Measurements from ENCODE around the gene RNF169. TPM values are rescaled to one million over a fixed set of nuclear protein-coding genes. Genes with fewer than 3 reads are reported as not detected.
"Not testable (repeated sequence)": the region's sequence is repeated elsewhere in the genome, so short reads cannot be mapped to it uniquely, and the experiment has no call there.

The RNF169 gene
- total RNA-seq, 4 donors from 2014 or later, result 26.0 to 31.8 (median 29.3) TPM

- no peak for TF ChIP-seq POLR2A (IDR thresholded peaks at IDR 0.05)
- no peak for TF ChIP-seq EP300 (IDR thresholded peaks at IDR 0.05)
- no peak for TF ChIP-seq CTCF (IDR thresholded peaks at IDR 0.05)
- no peak for TF ChIP-seq POLR2AphosphoS5 (IDR thresholded peaks at IDR 0.05)
- no peak overlapping the region for H3K27ac ChIP-seq
- H3K4me1 ChIP-seq, result peaks cover 5 to 76% (median 24%) of the 10 kb centered on the region in 3 donors
Observed at GRCh38 chr11:74751303-74751702, 2.7 kb downstream of the RNF169 start.

GRCh38 chr11:74754507-74755252, 6.0 kb downstream of the RNF169 start:
- Histone ChIP-seq H3K27ac (peak overlapping the region in 2 of 4 donors; percentile 3 to 32), H3K9me3 (no peaks in the 10 kb centered on the region), H3K36me3 (no peaks in the 10 kb centered on the region), H3K4me3 (no peak overlapping the region), H3K27me3 (no peaks in the 10 kb centered on the region), H3K4me1 (peaks cover 5 to 59% (median 18%) of the 10 kb centered on the region in 3 donors)
- ATAC-seq, result no peak
- 63 to 66% methylated on average over 8 to 11 of the region's 15 CpGs for WGBS, 2 donors (ENCODE audit: low coverage in 1 of 2)
- TF ChIP-seq EP300 (IDR thresholded peaks at IDR 0.05), result no peak
- TF ChIP-seq POLR2AphosphoS5 (IDR thresholded peaks at IDR 0.05), result peak; percentile 64

More at GRCh38 chr11:74751303-74751702, 2.7 kb downstream of the RNF169 start:
- 80 to 83% methylated on average over 2 of the region's 2 CpGs for WGBS, 2 donors (ENCODE audit: low coverage in 1 of 2)
- no peak overlapping the region for H3K4me3 ChIP-seq
- ATAC-seq, result no peak
- H3K9me3 ChIP-seq, result no peaks in the 10 kb centered on the region
- H3K36me3 ChIP-seq, result no peaks in the 10 kb centered on the region
- H3K27me3 ChIP-seq, result no peaks in the 10 kb centered on the region

- TF ChIP-seq EP300 (IDR thresholded peaks at IDR 0.05) (no peak), CTCF (IDR thresholded peaks at IDR 0.05) (no peak)
- no peak for ATAC-seq
Observed at GRCh38 chr11:74755395-74755995, 6.8 kb downstream of the RNF169 start.

GRCh38 chr11:74756571-74756970, 7.9 kb downstream of the RNF169 start:
- peaks cover 5 to 40% (median 10%) of the 10 kb centered on the region in 3 donors for H3K4me1 ChIP-seq
- H3K36me3 ChIP-seq, result no peaks in the 10 kb centered on the region
- 83 to 89% methylated on average over 1 of the region's 1 CpG for WGBS, 2 donors (ENCODE audit: low coverage in 1 of 2)
- H3K27ac ChIP-seq, result no peak overlapping the region
- H3K9me3 ChIP-seq, result no peaks in the 10 kb centered on the region
- no peak overlapping the region for H3K4me3 ChIP-seq
- ATAC-seq, result no peak
- TF ChIP-seq POLR2A (IDR thresholded peaks at IDR 0.05) (no peak), EP300 (IDR thresholded peaks at IDR 0.05) (no peak), POLR2AphosphoS5 (IDR thresholded peaks at IDR 0.05) (no peak), CTCF (IDR thresholded peaks at IDR 0.05) (no peak)
- H3K27me3 ChIP-seq, result no peaks in the 10 kb centered on the region

More at GRCh38 chr11:74755395-74755995, 6.8 kb downstream of the RNF169 start:
- H3K36me3 ChIP-seq, result no peaks in the 10 kb centered on the region
- peaks cover 5 to 50% (median 10%) of the 10 kb centered on the region in 3 donors for H3K4me1 ChIP-seq
- H3K27me3 ChIP-seq, result no peaks in the 10 kb centered on the region
- H3K9me3 ChIP-seq, result no peaks in the 10 kb centered on the region
- no peak overlapping the region for H3K4me3 ChIP-seq
- 30 to 45% methylated on average over 1 of the region's 1 CpG for WGBS, 2 donors (ENCODE audit: low coverage in 1 of 2)
- H3K27ac ChIP-seq, result no peak overlapping the region

- Histone ChIP-seq H3K36me3 (no peaks in the 10 kb centered on the region), H3K27me3 (no peaks in the 10 kb centered on the region)
- 73 to 92% methylated on average over 1 of the region's 1 CpG for WGBS, 2 donors (ENCODE audit: low coverage in 1 of 2)
Observed at GRCh38 chr11:74766905-74767304, 18.3 kb downstream of the RNF169 start.

GRCh38 chr11:74768172-74768651, 19.6 kb downstream of the RNF169 start:
- peaks cover 0 to 14% (median 0%) of the 10 kb centered on the region in 3 donors for H3K4me1 ChIP-seq
- H3K27me3 ChIP-seq, H3K9me3 ChIP-seq, H3K36me3 ChIP-seq, H3K27ac ChIP-seq, ATAC-seq, H3K4me3 ChIP-seq: not testable (repeated sequence)
- WGBS, 2 donors (ENCODE audit: low coverage in 1 of 2), result 86 to 100% methylated on average over 5 to 9 of the region's 9 CpGs

More at GRCh38 chr11:74766905-74767304, 18.3 kb downstream of the RNF169 start:
- ATAC-seq, result no peak
- Histone ChIP-seq H3K4me3 (no peak overlapping the region), H3K9me3 (no peaks in the 10 kb centered on the region), H3K27ac (no peak overlapping the region), H3K4me1 (peaks cover 0 to 6% (median 0%) of the 10 kb centered on the region in 3 donors)
- TF ChIP-seq POLR2AphosphoS5 (IDR thresholded peaks at IDR 0.05), result no peak
- TF ChIP-seq POLR2A (IDR thresholded peaks at IDR 0.05), result no peak
- TF ChIP-seq EP300 (IDR thresholded peaks at IDR 0.05), result no peak
